Loucy (cell line): Measurements from ENCODE around the gene SORBS1.

Source experiments
- CTCF ChIP-seq: fragments of 200-600 bp; sonication (generic); conservative IDR thresholded peaks from 2 replicates; pipeline ENCODE4 v1.5.1; 2014; ENCODE audit warnings: mild to moderate bottlenecking, antibody characterized with exemption, low read length
- EZH2phosphoT487 ChIP-seq: fragments of 200-600 bp; IDR thresholded peaks from 2 replicates; pipeline ENCODE4 v1.6.1; 2018; ENCODE audit warnings: antibody characterized with exemption, mild to moderate bottlenecking, moderate library complexity, borderline replicate concordance

GRCh38 chr10:95341716-95342130, 219.4 kb downstream of the SORBS1 start:
- TF ChIP-seq CTCF (no peak), EZH2phosphoT487 (no peak)
